Bronchial epithelial cell (primary cell): ENCODE data around the gene RABAC1. TPM values are rescaled to one million over a fixed set of nuclear protein-coding genes. Genes with fewer than 3 reads are reported as not detected.

Experiments
- DNase-seq: peaks from one replicate; pipeline ENCODE4 v3.0.0-alpha.2; 2010; ENCODE audit warnings: low read depth
- FAIRE-seq: peaks from 2 replicates; lab custom pipeline; 2011; peaks lifted over from hg19 to GRCh38; lab: Jason Lieb, UNC
- H3K27me3 ChIP-seq: 2 replicates; pipeline ENCODE4 v1.5.1; 2011; ENCODE audit warnings: low read length; ENCODE audit not compliant: control insufficient read depth, insufficient read depth
- H3K36me3 ChIP-seq: 2 replicates; pipeline ENCODE4 v1.5.1; 2011; ENCODE audit warnings: low read length; ENCODE audit not compliant: control insufficient read depth, insufficient read depth
- H3K4me3 ChIP-seq: 2 replicates; pipeline ENCODE4 v1.5.1; 2011; ENCODE audit warnings: mild to moderate bottlenecking, low read depth, low read length, control low read depth
- total RNA-seq: library from RNA; depleted of rRNA; stranded (reverse); fragments of >200 nt; gene quantifications from 2 replicates; pipeline ENCODE4 v1.2.1, GENCODE V29; 2014
- TF ChIP-seq, protein P1 (sequence below): IDR thresholded peaks from 2 replicates; pipeline ENCODE4 v1.5.1; 2011; ENCODE audit warnings: mild to moderate bottlenecking, moderate library complexity, low read length, control low read depth, inconsistent platforms; ENCODE audit not compliant: insufficient read depth, severe bottlenecking

The RABAC1 gene
- total RNA-seq, 1 donor from 2014 or later, result 96.6 TPM

DNA sequence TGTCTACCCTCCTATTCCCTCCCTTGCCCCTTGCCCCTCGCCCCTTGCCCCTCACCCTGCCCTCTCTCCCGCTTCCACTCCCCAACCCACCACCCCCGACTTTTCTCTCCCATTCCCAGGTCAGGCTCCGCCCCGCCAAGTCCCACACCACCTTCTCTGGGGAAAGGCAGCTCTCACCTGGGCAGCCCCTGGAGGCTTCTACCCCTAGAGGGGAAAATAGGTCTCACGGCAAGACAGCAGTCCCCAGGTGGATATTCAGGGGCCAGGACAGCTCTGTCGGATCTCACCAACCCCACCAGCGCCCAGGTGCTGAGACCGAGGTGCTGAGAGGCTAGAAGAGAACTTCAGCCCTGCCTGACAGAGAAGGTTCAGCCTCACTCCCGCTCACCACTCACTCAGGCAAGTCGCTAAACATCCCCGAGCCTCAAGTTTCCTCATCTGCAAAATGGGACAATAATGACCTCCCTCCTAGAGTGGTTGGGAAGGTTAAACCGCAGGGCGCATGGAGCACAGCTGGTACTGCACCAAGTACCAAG, 29.5 kb downstream of the RABAC1 start:
- Histone ChIP-seq H3K4me3 (no peak overlapping the region), H3K27me3 (peaks cover 82% of the 10 kb centered on the region), H3K36me3 (no peaks in the 10 kb centered on the region)
- FAIRE-seq (no peak), DNase-seq (no peak)
- TF ChIP-seq, protein P1, sequence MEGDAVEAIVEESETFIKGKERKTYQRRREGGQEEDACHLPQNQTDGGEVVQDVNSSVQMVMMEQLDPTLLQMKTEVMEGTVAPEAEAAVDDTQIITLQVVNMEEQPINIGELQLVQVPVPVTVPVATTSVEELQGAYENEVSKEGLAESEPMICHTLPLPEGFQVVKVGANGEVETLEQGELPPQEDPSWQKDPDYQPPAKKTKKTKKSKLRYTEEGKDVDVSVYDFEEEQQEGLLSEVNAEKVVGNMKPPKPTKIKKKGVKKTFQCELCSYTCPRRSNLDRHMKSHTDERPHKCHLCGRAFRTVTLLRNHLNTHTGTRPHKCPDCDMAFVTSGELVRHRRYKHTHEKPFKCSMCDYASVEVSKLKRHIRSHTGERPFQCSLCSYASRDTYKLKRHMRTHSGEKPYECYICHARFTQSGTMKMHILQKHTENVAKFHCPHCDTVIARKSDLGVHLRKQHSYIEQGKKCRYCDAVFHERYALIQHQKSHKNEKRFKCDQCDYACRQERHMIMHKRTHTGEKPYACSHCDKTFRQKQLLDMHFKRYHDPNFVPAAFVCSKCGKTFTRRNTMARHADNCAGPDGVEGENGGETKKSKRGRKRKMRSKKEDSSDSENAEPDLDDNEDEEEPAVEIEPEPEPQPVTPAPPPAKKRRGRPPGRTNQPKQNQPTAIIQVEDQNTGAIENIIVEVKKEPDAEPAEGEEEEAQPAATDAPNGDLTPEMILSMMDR, result no peak

DNA sequence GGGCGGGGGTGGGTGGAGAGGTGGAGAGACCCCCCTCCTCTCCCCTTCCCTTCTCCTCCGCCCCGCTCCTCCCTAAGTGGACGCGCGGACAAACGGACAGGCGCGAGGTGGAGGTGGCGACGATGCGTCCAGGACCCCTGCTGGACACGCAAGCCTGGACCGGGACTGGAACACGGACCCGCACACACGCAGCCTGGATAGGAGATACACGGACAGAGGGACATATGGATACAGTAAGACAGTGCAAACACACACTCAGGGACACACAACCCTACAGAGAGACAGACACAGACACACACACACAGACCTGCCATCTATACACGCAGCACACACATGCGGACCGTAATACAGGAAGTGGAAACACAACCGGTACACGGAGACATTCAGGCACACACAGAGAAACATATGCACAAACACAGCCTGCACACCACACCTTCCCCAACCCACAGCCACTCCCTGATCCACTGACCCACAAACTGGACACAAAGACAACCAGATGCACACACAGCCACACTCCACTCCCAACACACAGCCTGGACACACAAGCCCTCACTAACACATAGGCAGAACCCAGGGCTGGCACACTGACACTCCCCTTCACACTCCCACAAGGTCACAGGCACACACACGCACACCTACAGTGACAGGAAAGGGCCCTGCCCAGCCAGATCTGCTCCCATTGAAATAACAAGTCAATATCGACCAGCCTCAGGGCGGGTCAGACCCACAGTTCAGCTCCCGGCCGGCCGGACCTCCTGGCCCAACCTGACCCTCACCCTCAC, 30.2 kb downstream of the RABAC1 start:
- peaks cover 83% of the 10 kb centered on the region for H3K27me3 ChIP-seq
- TF ChIP-seq, protein P1, result no peak
- H3K4me3 ChIP-seq, result no peak overlapping the region
- DNase-seq, result no peak
- FAIRE-seq, result peak; percentile 89
- H3K36me3 ChIP-seq, result no peaks in the 10 kb centered on the region

DNA sequence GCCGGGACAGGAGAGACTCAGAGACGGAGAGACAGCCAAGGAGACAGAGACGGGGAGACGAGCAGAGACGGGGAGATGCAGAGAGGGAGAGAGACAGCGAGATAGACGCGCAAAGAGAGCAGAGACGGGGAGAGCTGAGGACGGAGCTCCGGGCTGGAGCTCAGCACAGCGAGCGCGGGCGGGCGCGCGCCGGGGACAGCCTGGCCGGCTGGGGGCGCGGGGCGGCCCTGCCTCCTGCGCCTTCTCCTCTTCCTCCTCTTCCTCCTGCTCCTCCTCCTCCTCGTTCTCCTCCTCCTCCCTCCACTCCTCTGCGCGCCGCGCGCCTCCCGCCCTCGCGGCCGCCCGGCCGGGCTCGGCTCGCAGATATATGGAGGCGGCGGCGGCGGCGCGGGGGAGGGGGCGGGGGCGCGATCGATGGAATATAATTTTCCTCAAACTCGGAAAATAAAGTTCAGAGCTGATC, 30.9 kb downstream of the RABAC1 start, which contains the start of gene ERFL:
TSS of gene ERFL (minus strand) at position 229 of the 463 bp plus-strand sequence. CDS start 15,530 bp downstream, outside the sequence.
- H3K36me3 ChIP-seq, result no peaks in the 10 kb centered on the region
- peaks cover 79% of the 10 kb centered on the region for H3K27me3 ChIP-seq
- H3K4me3 ChIP-seq, result no peak within 1 kb of the TSS
- TF ChIP-seq, protein P1, result no peak
- FAIRE-seq (no peak), DNase-seq (no peak)

DNA sequence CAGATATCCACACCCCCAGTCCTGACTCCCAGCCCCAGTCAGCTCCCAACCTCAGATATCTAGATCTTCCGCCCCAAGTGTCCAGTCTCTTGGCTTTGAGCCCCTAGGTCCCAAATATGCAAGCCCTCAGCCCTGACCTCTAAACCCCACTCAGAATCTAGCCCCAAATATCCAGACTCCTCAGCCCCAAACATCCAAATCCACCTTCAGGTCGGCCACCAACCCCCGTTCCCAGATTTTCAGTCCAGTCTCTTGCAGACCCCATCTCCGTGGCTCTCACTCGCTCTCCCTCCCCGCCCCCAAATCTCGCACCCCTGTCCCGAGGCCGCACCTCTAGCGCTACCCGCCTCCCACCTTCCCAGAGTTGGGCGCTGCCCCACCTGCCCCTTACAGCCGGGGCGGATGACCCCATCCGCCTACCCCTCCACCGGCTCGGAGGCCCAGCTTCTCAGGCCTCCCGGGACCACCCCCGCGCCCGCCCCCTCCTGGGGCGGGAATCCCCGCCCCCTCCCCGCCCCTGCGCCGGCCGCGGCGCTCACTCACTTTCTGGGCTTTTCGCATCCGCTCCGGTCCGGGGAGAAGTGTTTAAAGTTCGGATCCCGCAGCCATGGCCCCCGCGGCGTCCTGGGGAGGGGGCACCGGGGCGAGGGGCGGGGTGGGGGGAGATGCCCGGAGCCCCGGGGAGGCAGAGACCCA, 31.5 kb downstream of the RABAC1 start:
- TF ChIP-seq, protein P1, result no peak
- no peak for FAIRE-seq
- Histone ChIP-seq H3K36me3 (no peaks in the 10 kb centered on the region), H3K27me3 (peaks cover 80% of the 10 kb centered on the region), H3K4me3 (no peak overlapping the region)
- DNase-seq, result no peak

DNA sequence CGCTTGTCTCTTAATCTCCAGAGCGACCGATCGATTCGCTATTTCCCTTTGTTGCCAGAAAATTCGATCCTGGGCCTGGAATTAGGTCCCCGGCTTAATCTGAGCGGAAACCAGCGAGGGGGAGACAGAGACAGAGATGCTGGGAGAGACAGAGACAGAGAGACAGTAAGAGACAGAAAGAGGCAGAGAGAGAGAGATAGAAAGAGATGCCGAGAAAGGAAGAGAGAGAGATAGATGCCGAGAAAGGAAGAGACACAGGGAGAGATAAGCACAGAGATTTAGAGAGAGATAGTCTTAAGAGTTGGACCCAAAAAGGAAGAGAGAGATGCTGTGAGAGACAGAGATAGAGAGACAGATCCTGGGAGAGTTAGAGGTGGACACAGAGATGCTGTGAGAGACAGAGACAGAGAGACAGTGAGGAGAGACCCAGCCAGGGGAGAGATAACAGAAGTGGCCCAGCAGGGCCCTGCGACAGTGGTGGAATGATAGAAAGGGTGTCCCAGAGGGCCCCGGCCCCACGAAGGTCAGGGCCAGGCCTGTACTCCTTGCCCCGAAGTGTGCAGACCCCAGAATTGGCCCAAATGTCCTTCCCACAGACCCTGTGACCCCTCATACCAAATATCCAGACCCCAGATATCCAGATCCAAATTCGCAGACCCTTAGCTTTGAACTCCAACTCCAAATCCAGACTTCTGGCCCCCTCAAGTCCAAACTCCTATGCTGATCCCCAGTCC, 32.2 kb downstream of the RABAC1 start:
- Histone ChIP-seq H3K36me3 (no peaks in the 10 kb centered on the region), H3K27me3 (peaks cover 77% of the 10 kb centered on the region), H3K4me3 (no peak overlapping the region)
- FAIRE-seq (no peak), DNase-seq (no peak)
- TF ChIP-seq, protein P1, result no peak
